Activated gamma-delta T cell (primary cell): ENCODE results near the gene OPHN1.

Source experiments
- DNase-seq: peaks from one replicate; lab custom pipeline; 2025; lab: John Stamatoyannopoulos, UW

OPHN1 gene

DNA sequence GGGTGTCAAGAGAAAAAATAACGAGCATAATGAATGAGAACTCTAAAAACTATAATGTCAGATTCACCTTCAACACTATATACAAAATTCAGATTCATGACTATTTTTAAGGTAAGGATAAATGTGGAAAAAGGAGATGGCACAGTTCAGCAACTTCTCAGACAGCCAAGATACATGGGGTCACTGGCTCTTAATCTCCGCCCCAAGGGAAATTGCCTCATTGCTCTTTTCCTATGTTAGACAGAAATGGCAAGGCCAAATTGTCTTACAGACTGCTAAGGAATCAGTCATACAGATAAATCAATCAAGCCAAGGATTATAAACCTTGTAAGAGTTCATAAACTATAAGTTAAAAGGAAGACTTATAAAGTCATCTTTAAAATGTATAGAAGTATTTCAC, 183.4 kb downstream of the OPHN1 start:
- DNase-seq: no peak

DNA sequence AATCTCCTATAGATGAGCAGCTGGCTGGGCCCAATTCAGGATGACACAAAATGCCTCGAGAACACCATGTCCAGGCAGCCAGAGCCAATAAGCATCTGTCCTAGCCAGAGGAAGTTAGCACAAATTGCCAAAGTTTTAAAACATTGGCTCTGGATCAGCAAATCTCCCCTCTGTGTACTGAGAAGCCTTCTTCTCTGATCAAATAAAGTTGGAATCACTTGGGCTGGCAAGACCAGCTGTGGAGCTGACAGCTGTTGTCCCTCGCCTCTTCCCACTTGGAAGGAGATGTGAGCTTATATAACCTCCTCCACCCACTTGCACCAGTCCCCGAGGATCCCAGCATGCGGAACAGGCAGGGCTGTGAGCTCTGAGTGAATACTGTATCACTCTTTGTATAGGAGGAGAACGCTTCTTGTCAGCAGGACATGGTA, 183.9 kb downstream of the OPHN1 start:
- no peak for DNase-seq

DNA sequence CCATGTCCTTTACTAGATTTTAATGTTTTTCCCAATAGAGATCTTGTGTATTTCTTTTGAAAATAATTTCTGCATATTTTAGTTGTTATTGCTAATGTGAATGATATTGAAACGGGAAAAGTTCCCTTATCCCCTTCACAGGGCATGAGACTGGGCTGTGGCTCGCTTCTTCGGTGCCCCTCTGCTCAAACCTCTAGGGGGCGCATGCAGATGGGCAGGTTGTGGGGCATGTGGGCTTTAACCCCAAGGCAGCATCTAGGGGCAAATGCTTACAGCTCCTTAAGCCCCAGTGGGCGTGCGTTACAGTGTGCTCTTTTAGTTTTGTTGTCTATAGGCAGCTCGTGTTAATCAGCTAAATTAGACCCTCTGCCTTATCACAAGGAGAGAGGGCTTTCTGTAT, 194.7 kb downstream of the OPHN1 start:
- DNase-seq: no peak

DNA sequence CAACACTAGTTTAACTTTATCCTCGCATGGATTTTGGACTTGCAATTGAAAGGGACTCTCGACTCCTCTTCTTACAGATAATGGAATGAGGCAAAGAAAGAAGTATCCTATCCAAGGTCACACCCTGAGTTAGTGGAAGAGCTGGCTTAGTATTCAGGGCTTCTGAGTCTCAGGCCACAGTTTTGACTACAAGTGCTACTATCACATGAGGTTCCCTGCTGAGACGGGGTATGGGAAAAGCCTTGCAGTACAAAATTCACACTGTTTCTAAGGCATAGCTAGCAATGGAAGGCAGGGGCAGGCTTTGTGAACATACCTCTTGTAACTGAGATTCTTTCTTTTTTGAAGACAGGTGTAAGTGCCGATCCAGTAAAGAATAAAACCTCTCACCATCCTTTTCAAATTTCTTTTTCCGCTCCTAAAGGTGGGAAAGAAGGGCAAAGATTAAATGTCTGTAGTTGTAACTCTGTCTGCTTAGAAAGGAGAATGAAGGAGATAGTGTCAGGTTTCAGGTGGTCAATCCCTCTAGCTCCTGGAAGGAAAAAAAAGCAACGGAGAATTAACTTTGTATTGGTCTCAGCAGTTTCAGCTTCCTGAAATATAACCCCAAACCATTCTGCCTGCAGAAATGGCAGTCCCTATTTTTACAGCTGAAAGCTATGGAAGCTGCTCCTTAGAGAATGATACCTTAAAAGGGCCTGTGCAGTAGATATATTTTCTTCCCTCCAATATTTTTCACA, 199.0 kb downstream of the OPHN1 start:
- DNase-seq: no peak

DNA sequence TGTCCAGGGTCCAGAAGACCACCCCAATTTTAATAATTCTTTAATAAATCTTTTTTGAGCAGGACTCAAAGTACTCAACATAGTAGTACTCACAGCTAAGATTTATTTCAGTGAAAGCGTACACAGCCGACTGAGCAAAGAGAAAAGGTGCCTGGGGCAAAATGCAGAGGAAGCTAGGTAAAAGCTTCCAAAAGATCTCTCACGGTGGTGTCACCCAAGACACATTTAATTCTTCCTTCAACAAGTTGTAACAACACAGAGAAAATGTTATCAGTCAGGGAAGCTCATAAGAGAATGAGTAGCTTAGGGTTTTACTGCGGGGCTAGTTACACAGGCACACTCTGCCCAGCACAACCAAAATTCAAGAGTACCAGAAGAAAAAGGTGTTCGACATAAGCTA, 201.1 kb downstream of the OPHN1 start:
- no peak for DNase-seq

DNA sequence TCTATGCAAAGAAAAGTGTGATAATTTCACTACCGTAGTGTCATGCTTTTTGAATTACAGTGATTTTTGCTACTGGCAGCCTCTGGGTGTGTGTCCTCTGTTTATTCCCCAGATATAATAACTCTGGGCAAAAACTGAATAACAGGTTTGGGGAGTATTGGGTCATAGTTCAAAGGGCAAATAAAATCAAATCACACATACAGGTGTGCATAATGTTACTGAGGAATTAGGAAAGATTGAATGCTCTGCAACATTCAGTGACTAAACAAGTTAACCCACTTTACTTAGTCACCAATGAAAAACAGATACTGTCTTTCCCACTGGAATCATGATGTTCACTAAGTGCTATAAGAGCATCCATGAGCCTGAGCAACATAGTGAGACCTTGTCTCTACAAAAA, 224.3 kb downstream of the OPHN1 start:
- DNase-seq: no peak

DNA sequence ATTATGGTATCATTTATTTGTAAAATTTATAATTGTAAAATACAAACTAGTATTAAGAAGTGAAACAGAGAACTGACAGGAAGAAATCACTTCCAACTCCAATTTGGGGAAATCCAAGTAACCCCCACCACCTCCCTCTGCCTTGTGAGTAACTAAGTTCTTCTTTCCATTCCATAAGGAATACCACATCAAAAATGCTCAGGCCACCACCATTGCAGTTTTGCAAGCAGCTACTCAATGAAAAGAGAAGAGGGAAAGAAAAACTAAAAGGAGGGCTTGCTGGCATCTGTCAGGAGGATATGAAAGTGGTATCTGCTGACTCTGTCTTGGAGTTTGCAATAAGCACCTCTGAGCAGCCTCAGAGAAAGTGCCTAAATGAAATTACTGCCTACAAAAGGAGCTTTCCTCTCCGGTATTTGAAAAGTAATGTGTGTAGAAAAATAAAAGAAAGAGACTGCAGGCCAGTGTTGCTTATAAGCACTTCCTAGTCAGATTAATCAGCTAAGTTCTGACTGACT, 228.7 kb downstream of the OPHN1 start:
- no peak for DNase-seq

DNA sequence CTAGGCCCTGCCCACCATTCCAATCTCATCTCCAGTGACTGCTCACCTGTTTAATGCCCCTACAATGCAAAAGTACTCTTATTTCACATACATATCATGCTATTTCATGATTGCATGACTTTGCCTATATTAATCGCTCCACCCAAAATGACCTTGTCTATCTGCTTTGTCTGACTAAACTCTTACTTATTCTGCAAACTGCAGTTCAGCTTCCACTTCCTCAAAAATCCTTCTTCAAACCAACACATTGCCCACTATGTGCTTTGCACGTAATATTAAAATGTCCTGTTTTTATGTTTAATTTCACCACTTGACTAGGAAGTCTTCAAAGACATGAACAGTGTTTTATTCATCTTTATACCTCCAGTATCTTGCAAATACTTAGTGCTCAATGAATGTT, 229.6 kb downstream of the OPHN1 start:
- no peak for DNase-seq

DNA sequence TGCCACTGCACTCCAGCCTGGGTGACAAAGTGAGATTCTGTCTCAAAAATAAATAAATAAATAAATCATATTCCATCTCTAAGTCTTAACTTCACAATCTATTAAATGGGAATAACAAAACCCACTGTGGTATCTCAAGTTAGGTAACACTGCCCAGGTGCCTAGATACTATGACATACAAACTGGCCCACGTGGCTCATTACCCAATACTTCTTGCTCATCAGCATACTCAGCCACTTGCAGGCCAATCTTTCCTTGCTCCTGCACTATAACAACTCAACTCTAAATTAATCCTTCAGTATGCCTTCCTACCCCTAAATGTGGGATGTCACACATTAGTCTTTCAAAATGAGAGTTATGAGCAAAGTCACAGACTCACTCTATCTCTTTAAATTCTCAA, 230.1 kb downstream of the OPHN1 start:
- DNase-seq: no peak

DNA sequence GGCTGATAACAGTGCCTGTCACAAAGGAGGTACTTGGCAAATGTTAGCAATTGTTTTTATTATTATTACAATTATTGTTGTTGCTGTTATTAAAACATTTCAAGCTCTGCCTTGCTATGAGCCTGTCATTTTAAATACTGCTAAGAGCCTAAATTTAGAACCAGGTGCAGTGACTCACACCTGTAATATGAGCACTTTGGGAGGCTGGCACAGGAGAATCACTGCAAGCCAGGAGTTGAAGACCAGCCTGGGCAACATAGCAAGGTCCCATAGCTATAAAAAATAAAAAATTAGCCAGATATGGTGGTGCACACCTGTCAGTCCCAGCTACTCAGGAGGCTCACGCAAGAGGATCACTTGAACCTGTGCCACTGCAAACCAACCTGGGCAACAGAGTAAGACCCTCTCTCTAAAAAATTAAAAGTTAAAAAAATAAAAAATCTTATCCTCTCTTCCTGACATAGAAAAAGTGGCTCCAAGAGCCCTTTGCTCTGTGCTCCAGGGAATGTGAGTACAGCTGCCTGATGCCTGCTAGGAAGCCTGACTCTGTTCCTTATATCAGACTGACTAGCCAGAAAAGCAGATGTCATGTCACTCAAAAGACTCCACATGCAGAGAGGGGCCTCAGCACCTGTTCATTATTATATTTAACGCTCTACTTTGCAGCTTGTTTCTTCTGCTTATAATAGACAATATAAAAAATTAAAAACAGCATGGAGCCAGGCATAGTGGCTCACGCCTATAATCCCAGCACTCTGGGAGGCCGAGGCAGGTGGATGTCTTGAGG, 234.0 kb downstream of the OPHN1 start:
- no peak for DNase-seq

DNA sequence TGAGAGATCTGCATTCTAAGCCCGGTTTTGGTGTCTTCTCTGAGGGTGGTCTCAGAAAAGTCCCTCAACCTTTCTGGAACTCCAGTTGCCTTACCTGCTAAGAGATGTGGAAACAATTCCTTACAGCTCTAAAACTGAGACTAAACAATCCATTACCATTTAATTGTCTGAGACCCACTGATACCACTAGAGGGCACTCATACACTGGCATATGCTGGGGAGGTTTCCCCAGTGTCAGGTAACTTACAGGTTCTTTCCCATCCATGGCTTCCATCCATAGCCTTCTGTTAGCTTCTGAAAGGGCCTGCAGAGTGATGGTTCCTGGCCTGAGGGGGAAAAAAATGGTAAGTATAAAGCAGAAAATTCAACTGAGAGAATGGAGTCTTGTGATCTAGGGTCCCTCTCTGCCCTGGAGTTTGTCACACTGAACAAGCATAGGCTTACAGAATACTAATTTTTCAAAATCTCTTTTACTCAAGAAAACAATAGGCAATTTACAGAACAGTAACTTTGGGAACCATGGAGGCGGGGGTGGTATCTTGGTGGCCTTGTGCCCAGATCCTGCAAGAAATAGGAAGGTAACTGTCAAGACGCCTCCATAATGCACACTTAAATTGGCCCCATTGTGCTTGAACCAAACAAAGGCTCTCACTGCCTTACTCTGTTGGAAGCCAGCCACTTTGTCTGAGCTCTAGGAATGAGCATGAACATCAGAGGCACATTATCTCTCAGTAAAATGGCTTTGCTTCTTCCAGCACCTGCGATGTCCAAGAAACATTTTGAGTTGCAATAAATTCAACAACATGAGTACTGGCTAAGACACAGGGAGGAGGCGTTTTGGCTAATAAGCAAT, 236.1 kb downstream of the OPHN1 start:
- DNase-seq: no peak

DNA sequence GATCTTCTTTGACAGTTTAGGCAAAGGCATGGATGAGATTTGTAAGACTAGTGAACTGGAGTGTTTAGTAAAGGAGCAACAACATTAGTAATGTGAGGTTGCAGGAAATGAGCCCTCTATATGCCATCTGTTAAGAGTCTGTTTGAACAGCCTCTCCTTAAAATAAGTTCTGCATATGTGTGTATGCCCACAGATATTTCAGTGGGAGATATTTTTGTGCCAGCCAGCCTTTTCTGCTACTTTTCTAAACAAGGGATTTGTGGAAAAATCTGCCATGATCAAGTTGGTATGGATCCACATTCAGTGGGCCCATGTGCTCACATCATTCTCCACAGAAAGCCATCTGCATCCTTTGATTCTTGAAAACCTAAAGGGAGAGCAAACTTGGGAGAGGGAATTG, 237.7 kb downstream of the OPHN1 start:
- no peak for DNase-seq

DNA sequence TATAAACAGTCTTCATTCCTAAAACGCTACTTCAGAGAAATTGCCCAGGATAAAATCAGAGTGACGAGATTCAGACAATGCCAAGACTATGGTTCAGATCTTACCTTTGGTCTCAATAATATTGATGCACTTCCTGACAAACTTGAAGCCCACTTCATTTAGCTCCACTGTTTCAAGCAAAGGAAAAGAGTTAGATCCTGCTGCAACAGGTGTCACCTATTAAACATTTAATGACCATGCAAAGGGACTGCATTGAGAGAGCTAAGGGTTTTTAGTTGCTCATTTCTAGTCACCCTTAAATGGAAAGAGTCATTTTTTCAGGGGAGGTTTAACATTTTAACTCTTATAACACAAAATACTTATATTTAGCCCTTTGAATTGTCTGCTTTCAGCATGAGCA, 239.5 kb downstream of the OPHN1 start:
- no peak for DNase-seq

DNA sequence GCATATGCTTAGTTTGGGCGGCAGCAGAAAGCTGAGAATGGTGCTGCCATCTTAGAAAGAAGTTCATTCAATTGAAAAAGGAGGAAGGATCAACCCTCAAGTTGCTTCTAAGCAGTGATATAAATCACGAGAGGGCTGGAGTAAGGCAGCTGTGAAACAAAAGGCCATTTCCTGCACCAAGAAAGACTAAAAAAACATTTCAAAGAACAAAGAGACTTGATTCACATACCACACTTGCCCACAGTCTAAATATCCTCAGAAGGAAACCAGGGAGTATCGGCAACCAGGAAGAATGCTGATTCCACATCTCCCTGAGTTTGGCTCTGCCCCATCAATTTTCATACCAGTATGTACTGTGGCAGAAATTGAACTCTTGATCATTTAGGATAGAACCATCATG, 240.1 kb downstream of the OPHN1 start:
- no peak for DNase-seq

DNA sequence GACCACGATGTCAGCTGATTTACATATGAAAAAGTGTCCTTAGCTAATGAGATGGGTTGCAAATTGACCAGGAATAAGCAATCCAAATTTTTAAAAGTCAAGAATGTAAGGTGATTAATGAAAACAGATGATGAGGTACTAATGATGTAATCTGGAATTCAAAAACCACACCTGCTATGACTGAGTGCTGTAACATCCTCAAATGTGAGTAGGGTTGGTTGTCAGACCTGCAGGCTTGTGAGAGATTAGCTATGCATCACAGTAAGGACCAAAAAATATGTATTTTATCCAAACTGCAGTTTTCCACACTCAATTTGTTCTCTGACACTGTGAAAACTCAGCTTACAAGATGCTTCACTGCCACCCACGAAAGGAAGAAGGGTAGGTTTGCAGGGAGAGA, 242.5 kb downstream of the OPHN1 start:
- no peak for DNase-seq

DNA sequence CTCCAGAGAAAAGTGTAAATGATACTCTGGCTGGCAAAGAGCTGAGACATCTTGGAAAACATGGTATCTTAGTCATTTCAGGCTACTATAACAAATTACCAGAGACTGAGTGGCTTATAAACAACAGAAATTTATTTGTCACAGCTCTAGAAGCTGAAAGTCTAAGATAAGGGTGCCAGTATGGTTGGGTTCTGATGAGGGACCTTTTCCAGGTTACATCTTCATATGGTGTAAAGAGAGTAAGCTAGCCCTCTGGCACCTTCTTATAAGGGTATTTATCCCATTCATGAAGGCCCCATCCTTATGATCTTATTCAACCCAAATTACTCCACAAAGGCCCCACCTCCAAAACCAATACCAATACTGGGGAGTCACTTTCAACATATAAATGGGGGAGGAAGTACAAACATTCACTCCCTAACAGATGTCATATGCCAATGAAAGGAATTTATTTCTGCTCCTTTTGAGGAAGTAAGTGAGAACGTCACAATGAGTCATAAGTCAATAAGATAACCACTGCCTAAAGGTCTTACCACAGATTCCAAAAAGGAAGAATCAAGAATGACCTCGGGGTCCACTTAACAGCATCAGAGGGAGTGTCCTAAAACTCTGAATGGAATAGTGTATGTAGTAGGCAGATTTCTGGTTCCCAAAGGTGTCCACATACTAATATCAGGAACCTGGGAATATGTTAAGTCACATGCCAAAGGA, 246.6 kb downstream of the OPHN1 start:
- DNase-seq: no peak

DNA sequence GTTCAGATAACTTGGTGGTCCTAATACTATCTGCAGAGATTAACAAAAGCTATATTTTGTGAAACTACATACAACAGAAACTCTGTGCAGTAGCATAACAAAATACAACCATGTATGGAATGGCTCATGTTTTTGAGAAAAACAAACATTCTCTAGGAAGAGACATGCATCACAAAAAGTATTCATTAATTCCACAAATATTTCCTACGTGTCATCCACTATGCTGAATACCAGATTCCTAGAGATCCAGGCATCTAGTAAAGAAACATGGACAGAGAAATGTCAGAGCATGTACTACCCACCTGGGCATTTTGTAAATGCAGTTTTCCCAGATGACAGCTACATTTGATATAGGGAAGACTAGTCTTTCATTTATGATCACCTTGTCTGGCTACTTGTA, 248.1 kb downstream of the OPHN1 start:
- DNase-seq: no peak

DNA sequence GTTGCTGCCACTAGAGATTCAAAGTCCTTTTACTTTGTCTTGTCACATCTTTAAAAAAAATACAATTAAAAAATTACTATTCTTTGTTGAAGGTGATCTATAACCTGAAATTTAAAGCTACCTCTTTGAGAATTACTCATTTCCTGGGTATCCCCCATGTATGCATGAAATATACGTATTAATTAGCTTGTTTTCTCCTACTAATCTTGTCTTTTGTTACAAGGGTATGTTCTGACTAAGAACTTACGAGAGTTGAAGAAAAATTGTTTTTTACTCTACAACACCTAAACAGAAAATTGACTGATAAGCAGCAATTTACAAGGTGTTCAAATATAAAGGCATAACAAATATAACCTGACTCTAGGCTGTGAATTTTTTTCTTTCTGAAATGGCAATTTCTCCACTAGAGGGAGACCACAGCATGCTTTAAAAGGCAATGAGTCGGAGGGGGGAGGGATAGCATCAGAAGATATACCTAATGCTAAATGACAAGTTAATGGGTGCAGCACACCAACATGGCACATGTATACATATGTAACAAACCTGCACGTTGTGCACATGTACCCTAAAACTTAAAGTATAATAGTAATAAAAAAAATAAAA, 249.6 kb downstream of the OPHN1 start:
- no peak for DNase-seq

DNA sequence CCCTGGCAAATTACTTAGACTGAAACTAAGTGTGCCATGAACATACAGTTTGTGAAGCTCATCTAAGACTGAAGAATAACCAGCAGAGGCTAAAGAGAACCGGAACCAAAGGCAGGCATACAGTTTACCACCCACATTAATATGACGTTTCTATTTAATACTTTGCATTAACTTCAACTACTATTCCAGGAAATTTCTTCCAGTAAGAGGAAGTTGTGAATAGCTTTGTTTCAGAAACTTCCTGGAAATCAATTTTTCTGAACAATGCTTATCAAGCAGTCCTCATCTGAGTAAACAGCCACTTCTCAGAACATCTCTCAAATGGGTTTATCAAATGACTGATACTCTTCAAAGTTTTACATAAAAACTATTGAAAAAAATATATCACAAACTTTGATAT, 252.7 kb downstream of the OPHN1 start:
- no peak for DNase-seq

DNA sequence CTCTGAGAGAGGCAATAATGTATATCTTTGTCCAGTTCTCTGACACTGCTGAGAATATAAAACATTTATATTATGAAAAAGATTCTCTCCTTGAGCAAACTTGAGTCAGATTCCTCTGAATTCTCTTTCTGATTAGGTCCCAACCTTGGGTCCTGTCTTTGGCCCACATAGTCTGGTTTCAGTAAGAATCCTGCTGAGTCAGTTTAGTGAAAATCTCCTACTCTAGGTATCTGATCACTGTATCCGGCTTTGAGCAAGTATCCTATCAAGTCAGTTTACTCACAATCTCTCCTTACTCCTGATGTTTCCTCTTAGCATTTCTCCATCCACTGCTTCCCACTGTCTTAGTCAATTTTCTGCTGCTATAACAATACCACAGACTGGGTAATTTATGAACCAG, 253.9 kb downstream of the OPHN1 start:
- no peak for DNase-seq

DNA sequence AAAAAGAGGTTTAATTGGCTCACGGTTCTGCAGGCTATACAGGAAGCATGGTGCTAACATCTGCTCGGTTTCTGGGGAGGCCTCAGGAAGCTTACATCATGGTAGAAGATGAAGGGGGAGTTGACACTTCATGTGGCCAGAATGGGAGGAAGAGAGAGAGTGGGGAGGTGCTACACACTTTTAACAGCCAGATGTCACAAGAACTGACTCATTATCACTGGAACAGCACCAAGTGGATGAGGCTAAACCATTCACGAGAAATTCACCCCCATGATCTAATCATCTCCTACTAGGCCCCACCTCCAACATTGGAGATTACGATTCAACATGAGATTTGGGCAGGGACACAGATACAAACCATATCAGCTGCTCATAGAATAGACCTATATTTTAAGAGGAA, 255.8 kb downstream of the OPHN1 start:
- no peak for DNase-seq
